K562 (cell line): ENCODE data around the gene CLSTN1. TPM values are rescaled to one million over a fixed set of nuclear protein-coding genes. Genes with fewer than 3 reads are reported as not detected.

Source experiments
- ADNP ChIP-seq: fragments of 200-800 bp; sonication (Bioruptor generic); IDR thresholded peaks from 2 replicates; pipeline ENCODE4 v1.6.1; 2016; ENCODE audit warnings: missing genetic modification characterization, missing compliant biosample characterization
- ATF7 ChIP-seq: fragments of 450-650 bp; IDR thresholded peaks from 2 replicates; pipeline ENCODE4 v1.7.1; 2014; ENCODE audit warnings: mild to moderate bottlenecking, moderate library complexity
- CBX8 ChIP-seq: fragments of 200-600 bp; sonication (generic); IDR thresholded peaks from 2 replicates; pipeline ENCODE4 v1.6.1; 2012; ENCODE audit warnings: borderline replicate concordance, mixed run types, low read depth, mild to moderate bottlenecking, moderate library complexity, mixed read lengths, low read length, control low read depth, inconsistent platforms; ENCODE audit not compliant: poor library complexity, severe bottlenecking; ENCODE audit errors: extremely low read depth
- CHCHD3 ChIP-seq: fragments of 250-450 bp; sonication (Bioruptor Pico); IDR thresholded peaks from 2 replicates; pipeline ENCODE4 v2.1.2; 2022; ENCODE audit warnings: mild to moderate bottlenecking
- CTBP1 ChIP-seq: fragments of 450-650 bp; IDR thresholded peaks from 2 replicates; pipeline ENCODE4 v1.6.1; 2016; ENCODE audit warnings: borderline replicate concordance
- DNMT1 ChIP-seq: fragments of 450-650 bp; IDR thresholded peaks from 2 replicates; pipeline ENCODE4 v1.6.1; 2016; ENCODE audit warnings: antibody characterized with exemption, mild to moderate bottlenecking
- GATA2 ChIP-seq: sonication (generic); formaldehyde crosslinking; IDR thresholded peaks from 2 replicates; pipeline ENCODE4 v1.4.0; 2020; ENCODE audit warnings: mild to moderate bottlenecking, missing genetic modification reagents
- NCOA4 ChIP-seq: fragments of 450-650 bp; IDR thresholded peaks from 2 replicates; pipeline ENCODE4 v1.6.1; 2018; ENCODE audit warnings: mild to moderate bottlenecking; ENCODE audit not compliant: partially characterized antibody
- OTX1 ChIP-seq: fragments of 450-650 bp; formaldehyde crosslinking; IDR thresholded peaks from 2 replicates; pipeline ENCODE4 v1.4.0; 2022; ENCODE audit warnings: mild to moderate bottlenecking
- RBFOX2 ChIP-seq: fragments of 200-400 bp; formaldehyde crosslinking; IDR thresholded peaks from 2 replicates; pipeline ENCODE4 v1.6.1; 2017; ENCODE audit warnings: low read depth, mild to moderate bottlenecking, low read length, moderate library complexity
- TBP ChIP-seq: optimal IDR thresholded peaks from 2 replicates; pipeline ENCODE3; 2011; ENCODE audit warnings: low read depth, low read length, improper control_type of control experiment
- TCF7 ChIP-seq: sonication (generic); IDR thresholded peaks from 2 replicates; pipeline ENCODE4 v1.6.1; 2016; ENCODE audit warnings: antibody characterized with exemption, borderline replicate concordance
- U2AF2 ChIP-seq: fragments of 200-400 bp; formaldehyde crosslinking; optimal IDR thresholded peaks from 2 replicates; pipeline ENCODE3; 2017; ENCODE audit warnings: low read depth, mild to moderate bottlenecking, low read length
- ZBTB17 ChIP-seq: fragments of 450-650 bp; formaldehyde crosslinking; IDR thresholded peaks from 2 replicates; pipeline ENCODE4 v1.4.0; 2020; ENCODE audit warnings: mild to moderate bottlenecking
- ZNF584 ChIP-seq: fragments of 200-800 bp; sonication (Bioruptor generic); IDR thresholded peaks from 2 replicates; pipeline ENCODE4 v1.6.1; 2016; ENCODE audit warnings: low read depth, mild to moderate bottlenecking, missing genetic modification characterization, missing compliant biosample characterization
- ZSCAN29 ChIP-seq: fragments of 450-650 bp; IDR thresholded peaks from 2 replicates; pipeline ENCODE4 v1.6.1; 2017
- polyA plus RNA-seq, 8 experiments: library from polyadenylated mRNA; depleted of rRNA in 4 of 8; stranded (reverse) in 5 of 8; unstranded in 3 of 8; fragments of >200 nt; fragmentation: Nextera tagmentation in 2 of 8; fragmentation: Illumina TruSeq in 1 of 8; extraction: Ambion mirVana in 2 of 8; extraction: Trizol in 1 of 8; gene quantifications; 2 replicates each; pipeline versions ENCODE4 v1.2.1 to v1.2.3, GENCODE V29; 2011 to 2014; ENCODE audit warnings: inconsistent platforms in 1 of 8, missing spikeins in 1 of 8
- total RNA-seq, 7 experiments: library from RNA; depleted of rRNA in 6 of 7; stranded (reverse); fragments of >200 nt in 6 of 7; fragmentation: Illumina TruSeq in 2 of 7; extraction: Trizol in 2 of 7; gene quantifications; 2 replicates each; pipeline versions ENCODE4 v1.2.1 to v1.2.3, GENCODE V29; 2011 to 2021; ENCODE audit warnings: low replicate concordance in 1 of 7
- TF ChIP-seq, protein P1 (sequence below): fragments of 250-450 bp; sonication (Bioruptor Pico); IDR thresholded peaks from 2 replicates; pipeline ENCODE4 v1.5.0; 2021; ENCODE audit warnings: mild to moderate bottlenecking, moderate library complexity
- TF ChIP-seq, protein P2 (sequence below), 2 experiments: fragments of 450-650 bp in 1 of 2; sonication (generic) in 1 of 2; formaldehyde crosslinking; conservative IDR thresholded peaks; 2 replicates each; pipeline versions ENCODE4 v1.4.0 to v1.8.1; 2020 to 2022; ENCODE audit warnings: mild to moderate bottlenecking in 1 of 2, missing genetic modification reagents in 1 of 2
- TF ChIP-seq, protein P3 (sequence below): sonication (generic); formaldehyde crosslinking; IDR thresholded peaks from 2 replicates; pipeline ENCODE4 v1.8.0; 2023; ENCODE audit warnings: missing genetic modification reagents, mild to moderate bottlenecking, borderline replicate concordance

Gene CLSTN1
- total and polyA plus RNA-seq, 9 of the 15 experiments (the other 6 are each of a cell fraction or from before 2014, with no cell fraction given) = 1.1 to 32.5 (median 13.3) TPM

DNA sequence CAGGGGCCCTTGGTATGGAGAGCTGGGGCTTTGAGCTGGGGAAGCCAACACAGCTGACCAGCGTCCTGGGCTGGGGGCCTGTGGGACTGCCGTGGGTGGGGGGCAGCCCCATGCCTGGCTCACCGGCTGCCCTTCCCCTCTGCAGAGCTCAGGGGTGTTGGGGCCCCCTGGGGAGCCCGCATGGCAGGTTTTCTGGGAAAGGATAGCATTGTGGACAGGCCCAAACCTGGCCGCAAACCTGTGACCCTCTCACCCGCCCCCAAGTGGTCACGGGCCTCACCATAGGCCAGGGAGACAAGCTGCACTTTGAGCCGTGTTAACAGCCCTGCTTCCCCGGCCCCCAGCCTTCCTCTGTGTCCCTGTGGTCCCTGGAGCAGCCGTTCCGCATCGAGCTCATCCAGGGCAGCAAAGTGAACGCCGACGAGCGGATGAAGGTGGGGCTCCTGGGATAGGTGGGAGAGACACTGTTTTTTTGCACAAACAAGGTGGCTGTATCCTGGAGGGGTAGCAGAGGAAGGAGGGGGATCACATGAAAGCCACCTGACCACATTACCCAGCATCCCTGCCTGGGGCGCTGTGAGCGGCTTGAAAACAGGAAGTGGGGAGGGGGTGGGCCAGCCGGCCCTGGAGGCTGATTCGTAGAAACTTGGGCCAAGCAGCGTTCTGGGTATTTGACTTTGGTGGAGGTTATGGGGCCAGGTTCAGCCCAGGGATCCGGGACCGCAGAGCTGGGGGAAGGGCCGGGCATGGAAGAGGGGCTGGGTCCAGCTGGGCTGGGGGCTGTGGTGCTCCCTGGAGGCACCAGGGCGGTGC is 106.4 kb downstream of the CLSTN1 start (continued):
- TF ChIP-seq, protein P1, sequence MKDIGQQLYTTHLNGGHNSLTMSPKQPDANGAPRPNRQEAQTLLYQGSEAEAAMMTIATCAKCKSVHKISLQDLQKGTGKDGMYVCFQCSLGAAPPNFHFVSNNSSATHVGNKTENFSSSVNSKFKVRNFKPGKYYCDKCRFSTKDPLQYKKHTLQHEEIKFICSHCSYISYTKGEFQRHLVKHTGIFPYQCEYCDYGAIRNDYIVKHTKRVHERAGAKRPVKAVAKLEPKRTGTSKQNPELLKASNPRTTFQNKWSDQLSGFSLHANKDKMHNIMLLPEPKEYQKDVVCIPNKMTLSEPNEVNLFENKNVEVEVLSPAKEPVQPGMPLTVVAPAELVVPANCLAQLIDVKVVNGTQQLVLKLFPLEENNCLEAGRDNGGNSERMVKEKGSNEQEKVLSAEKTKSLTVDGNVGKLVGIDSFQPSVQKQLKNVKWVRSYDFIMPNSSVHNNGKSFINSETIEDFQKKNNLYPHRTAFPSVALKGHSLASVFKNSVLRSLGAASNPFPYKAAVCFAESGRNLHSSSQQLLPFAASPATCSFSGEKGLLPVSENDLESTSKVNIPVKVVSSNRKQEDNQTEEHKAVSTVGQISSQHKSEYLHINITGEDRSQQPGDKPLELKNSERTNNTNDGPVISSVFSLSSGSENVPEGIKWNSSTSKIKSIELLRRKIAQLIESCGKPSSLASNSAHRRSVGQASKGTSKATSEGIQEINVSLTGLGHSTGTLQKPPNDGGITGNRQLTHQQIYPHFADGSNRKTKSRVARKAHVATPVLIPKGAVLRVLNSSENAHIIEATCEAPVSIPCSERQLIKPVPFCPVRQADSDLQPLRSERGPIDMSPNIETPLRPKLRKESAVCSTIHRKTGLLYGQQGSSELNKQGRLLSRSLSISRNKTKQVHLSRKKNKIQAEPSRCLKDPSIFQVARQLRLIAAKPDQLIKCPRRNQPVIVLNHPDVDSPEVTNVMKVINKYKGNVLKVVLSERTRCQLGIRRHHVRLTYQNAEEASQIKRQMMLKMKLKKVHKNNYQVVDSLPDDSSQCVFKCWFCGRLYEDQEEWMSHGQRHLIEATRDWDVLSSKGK (CRISPR knock-in tag) = no peak
- TF ChIP-seq RBFOX2 = peak; percentile 89
- TF ChIP-seq TBP = peak; percentile 83
- TF ChIP-seq ZBTB17 (CRISPR knock-in tag) = peak; percentile 97
- no peak; the same call in 1 of the 2 replicates for TF ChIP-seq TCF7
- peak; percentile 56 for TF ChIP-seq OTX1 (CRISPR knock-in tag)
- TF ChIP-seq, protein P2, sequence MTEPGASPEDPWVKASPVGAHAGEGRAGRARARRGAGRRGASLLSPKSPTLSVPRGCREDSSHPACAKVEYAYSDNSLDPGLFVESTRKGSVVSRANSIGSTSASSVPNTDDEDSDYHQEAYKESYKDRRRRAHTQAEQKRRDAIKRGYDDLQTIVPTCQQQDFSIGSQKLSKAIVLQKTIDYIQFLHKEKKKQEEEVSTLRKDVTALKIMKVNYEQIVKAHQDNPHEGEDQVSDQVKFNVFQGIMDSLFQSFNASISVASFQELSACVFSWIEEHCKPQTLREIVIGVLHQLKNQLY (CRISPR knock-in tag; conservative IDR thresholded peaks at IDR 0.05) = no peak
- TF ChIP-seq ATF7 = peak; percentile 78; the same call in 1 of the 2 replicates
- no peak for TF ChIP-seq U2AF2
- no peak for TF ChIP-seq GATA2 (CRISPR knock-in tag)
- TF ChIP-seq DNMT1 = no peak
- TF ChIP-seq ADNP (tag) = no peak
- no peak for TF ChIP-seq CBX8
- TF ChIP-seq NCOA4 = no peak
- peak; percentile 90 for TF ChIP-seq CTBP1
- TF ChIP-seq CHCHD3 = no peak
- peak; percentile 92 for TF ChIP-seq ZNF584 (CRISPR knock-in tag)
- TF ChIP-seq, protein P3, sequence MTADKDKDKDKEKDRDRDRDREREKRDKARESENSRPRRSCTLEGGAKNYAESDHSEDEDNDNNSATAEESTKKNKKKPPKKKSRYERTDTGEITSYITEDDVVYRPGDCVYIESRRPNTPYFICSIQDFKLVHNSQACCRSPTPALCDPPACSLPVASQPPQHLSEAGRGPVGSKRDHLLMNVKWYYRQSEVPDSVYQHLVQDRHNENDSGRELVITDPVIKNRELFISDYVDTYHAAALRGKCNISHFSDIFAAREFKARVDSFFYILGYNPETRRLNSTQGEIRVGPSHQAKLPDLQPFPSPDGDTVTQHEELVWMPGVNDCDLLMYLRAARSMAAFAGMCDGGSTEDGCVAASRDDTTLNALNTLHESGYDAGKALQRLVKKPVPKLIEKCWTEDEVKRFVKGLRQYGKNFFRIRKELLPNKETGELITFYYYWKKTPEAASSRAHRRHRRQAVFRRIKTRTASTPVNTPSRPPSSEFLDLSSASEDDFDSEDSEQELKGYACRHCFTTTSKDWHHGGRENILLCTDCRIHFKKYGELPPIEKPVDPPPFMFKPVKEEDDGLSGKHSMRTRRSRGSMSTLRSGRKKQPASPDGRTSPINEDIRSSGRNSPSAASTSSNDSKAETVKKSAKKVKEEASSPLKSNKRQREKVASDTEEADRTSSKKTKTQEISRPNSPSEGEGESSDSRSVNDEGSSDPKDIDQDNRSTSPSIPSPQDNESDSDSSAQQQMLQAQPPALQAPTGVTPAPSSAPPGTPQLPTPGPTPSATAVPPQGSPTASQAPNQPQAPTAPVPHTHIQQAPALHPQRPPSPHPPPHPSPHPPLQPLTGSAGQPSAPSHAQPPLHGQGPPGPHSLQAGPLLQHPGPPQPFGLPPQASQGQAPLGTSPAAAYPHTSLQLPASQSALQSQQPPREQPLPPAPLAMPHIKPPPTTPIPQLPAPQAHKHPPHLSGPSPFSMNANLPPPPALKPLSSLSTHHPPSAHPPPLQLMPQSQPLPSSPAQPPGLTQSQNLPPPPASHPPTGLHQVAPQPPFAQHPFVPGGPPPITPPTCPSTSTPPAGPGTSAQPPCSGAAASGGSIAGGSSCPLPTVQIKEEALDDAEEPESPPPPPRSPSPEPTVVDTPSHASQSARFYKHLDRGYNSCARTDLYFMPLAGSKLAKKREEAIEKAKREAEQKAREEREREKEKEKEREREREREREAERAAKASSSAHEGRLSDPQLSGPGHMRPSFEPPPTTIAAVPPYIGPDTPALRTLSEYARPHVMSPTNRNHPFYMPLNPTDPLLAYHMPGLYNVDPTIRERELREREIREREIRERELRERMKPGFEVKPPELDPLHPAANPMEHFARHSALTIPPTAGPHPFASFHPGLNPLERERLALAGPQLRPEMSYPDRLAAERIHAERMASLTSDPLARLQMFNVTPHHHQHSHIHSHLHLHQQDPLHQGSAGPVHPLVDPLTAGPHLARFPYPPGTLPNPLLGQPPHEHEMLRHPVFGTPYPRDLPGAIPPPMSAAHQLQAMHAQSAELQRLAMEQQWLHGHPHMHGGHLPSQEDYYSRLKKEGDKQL (CRISPR knock-in tag) = no peak
- no peak for TF ChIP-seq ZSCAN29
